Endothelial cell of umbilical vein (primary cell): ENCODE measurements around the gene TMEM41A. TPM values are rescaled to one million over a fixed set of nuclear protein-coding genes. Genes with fewer than 3 reads are reported as not detected.

Experiments used
- BruUV-seq: library from RNA; stranded (reverse); fragments of 400-500 nt; replicated peaks from 2 replicates; lab custom pipeline; 2021; lab: Mats Ljungman, UMichigan
- CTCF ChIA-PET: fragments of 300-600, 350-600 bp; sonication (Branson Sonifier 250); formaldehyde crosslinking; loops from one replicate; lab custom pipeline; 2021; ENCODE audit warnings: antibody characterized with exemption, inconsistent platforms; lab: Charles Lee
- POLR2A ChIA-PET: fragments of 300-600, 350-600 bp; sonication (Branson Sonifier 250); formaldehyde crosslinking; loops from one replicate; lab custom pipeline; 2021; ENCODE audit warnings: antibody characterized with exemption, inconsistent platforms; lab: Charles Lee
- DNase-seq: peaks from one replicate; pipeline ENCODE4 v3.0.0-alpha.2; 2011; ENCODE audit warnings: low read depth, low spot score
- FAIRE-seq: peaks from 2 replicates; lab custom pipeline; 2011; peaks lifted over from hg19 to GRCh38; lab: Jason Lieb, UNC
- H2AFZ ChIP-seq: 2 replicates; pipeline ENCODE4 v1.6.0; 2012; ENCODE audit warnings: low read depth, low read length, control low read depth, inconsistent platforms
- H3K27ac ChIP-seq: 2 replicates; pipeline ENCODE4 v1.5.1; 2011; ENCODE audit warnings: low read depth, mild to moderate bottlenecking, control low read depth, low read length, moderate library complexity; ENCODE audit not compliant: insufficient read depth
- H3K27me3 ChIP-seq, 2 experiments: 2 replicates each; pipeline versions ENCODE4 v1.6.0 to v1.6.1; 2011; ENCODE audit warnings: low read length in 2 of 2, mixed read lengths in 1 of 2; ENCODE audit not compliant: control insufficient read depth in 2 of 2, insufficient read depth in 2 of 2
- H3K36me3 ChIP-seq, 2 experiments: 2 replicates in 1 of 2; 3 replicates in 1 of 2; pipeline ENCODE4 v1.5.1; 2011; ENCODE audit warnings: low read length in 2 of 2, mild to moderate bottlenecking in 1 of 2, moderate library complexity in 1 of 2; ENCODE audit not compliant: control insufficient read depth in 2 of 2, insufficient read depth in 2 of 2; ENCODE audit errors: extremely low read depth in 1 of 2
- H3K4me1 ChIP-seq: 3 replicates; pipeline ENCODE4 v1.5.1; 2011; ENCODE audit warnings: mild to moderate bottlenecking, low read length; ENCODE audit not compliant: control insufficient read depth, insufficient read depth; ENCODE audit errors: extremely low read depth
- H3K4me2 ChIP-seq: 2 replicates; pipeline ENCODE4 v1.6.1; 2011; ENCODE audit warnings: low read length, control low read depth, mixed read lengths; ENCODE audit not compliant: insufficient read depth
- H3K4me3 ChIP-seq, 3 experiments: fragments of 200-600 bp in 1 of 3; sonication (generic), shearing (Covaris generic) in 1 of 3; replicated peaks in 1 of 3; 2 replicates each; pipeline ENCODE4 v1.5.1; 2011 to 2016; ENCODE audit warnings: control low read depth in 3 of 3, low read length in 3 of 3, mild to moderate bottlenecking in 2 of 3, inconsistent platforms in 1 of 3, low read depth in 1 of 3, moderate library complexity in 1 of 3; ENCODE audit not compliant: insufficient read depth in 1 of 3
- H3K79me2 ChIP-seq: 2 replicates; pipeline ENCODE4 v1.6.0; 2012; ENCODE audit warnings: low read length, inconsistent platforms; ENCODE audit not compliant: control insufficient read depth, insufficient read depth
- H3K9ac ChIP-seq: replicated peaks from 2 replicates; pipeline ENCODE3; 2011; ENCODE audit warnings: low read length, control low read depth; ENCODE audit not compliant: insufficient read depth; ENCODE audit errors: extremely low read depth
- H3K9me1 ChIP-seq: replicated peaks from 3 replicates; pipeline ENCODE4 v1.6.0; 2011; ENCODE audit warnings: mild to moderate bottlenecking, low read length; ENCODE audit not compliant: control insufficient read depth, insufficient read depth; ENCODE audit errors: extremely low read depth
- H3K9me3 ChIP-seq: replicated peaks from 2 replicates; pipeline ENCODE4 v1.5.1; 2012; ENCODE audit warnings: low read length, inconsistent platforms; ENCODE audit not compliant: control insufficient read depth, insufficient read depth
- H4K20me1 ChIP-seq: replicated peaks from 2 replicates; pipeline ENCODE3; 2011; ENCODE audit warnings: mild to moderate bottlenecking, low read length; ENCODE audit not compliant: control insufficient read depth, insufficient read depth; ENCODE audit errors: extremely low read depth
- CTCF ChIP-seq, 2 donors: IDR thresholded peaks; 1 replicate in 1 of 2; 2 replicates in 1 of 2; pipeline ENCODE4 v1.5.1; 2011; ENCODE audit warnings: low read length in 2 of 2, mild to moderate bottlenecking in 2 of 2, moderate library complexity in 2 of 2, control low read depth in 1 of 2, inconsistent platforms in 1 of 2, low read depth in 1 of 2; ENCODE audit not compliant: insufficient read depth in 1 of 2; ENCODE audit errors: extremely low read depth in 1 of 2
- EZH2 ChIP-seq: IDR thresholded peaks from 2 replicates; pipeline ENCODE4 v1.6.1; 2012; ENCODE audit warnings: borderline replicate concordance, low read depth, mild to moderate bottlenecking, moderate library complexity, low read length, inconsistent platforms; ENCODE audit not compliant: severe bottlenecking
- FOS ChIP-seq: IDR thresholded peaks from 2 replicates; pipeline ENCODE4 v1.6.1; 2011; ENCODE audit warnings: mild to moderate bottlenecking, low read length, moderate library complexity, borderline replicate concordance; ENCODE audit not compliant: insufficient read depth
- GATA2 ChIP-seq: IDR thresholded peaks from 2 replicates; pipeline ENCODE4 v1.7.0; 2011; ENCODE audit warnings: low read depth, mild to moderate bottlenecking, moderate library complexity, mixed read lengths, low read length; ENCODE audit not compliant: insufficient read length, insufficient read depth
- JUN ChIP-seq: IDR thresholded peaks from 2 replicates; pipeline ENCODE4 v1.6.1; 2011; ENCODE audit warnings: borderline replicate concordance, low read depth; ENCODE audit not compliant: insufficient read length, insufficient read depth
- MAX ChIP-seq: IDR thresholded peaks from 2 replicates; pipeline ENCODE4 v1.6.1; 2011; ENCODE audit not compliant: insufficient read depth, insufficient read length
- MYC ChIP-seq: IDR thresholded peaks from one replicate; pipeline ENCODE4 v1.6.1; 2011; ENCODE audit warnings: mild to moderate bottlenecking, low read depth, low read length
- POLR2A ChIP-seq: IDR thresholded peaks from 2 replicates; pipeline ENCODE4 v1.6.1; 2012; ENCODE audit warnings: low read depth, mild to moderate bottlenecking, control low read depth, low read length
- POLR2AphosphoS5 ChIP-seq: IDR thresholded peaks from 2 replicates; pipeline ENCODE4 v1.6.1; 2012; ENCODE audit warnings: low read depth, mild to moderate bottlenecking, control low read depth, low read length, moderate library complexity; ENCODE audit not compliant: insufficient read depth
- dilution Hi-C: fragments of 300-500 bp; cut with MboI; formaldehyde crosslinking; loops from one replicate; pipeline ENCODE4 v1.15.0; 2019; ENCODE audit warnings: low sequenced_read_pairs; ENCODE audit not compliant: extremely low pct_ligation_motif_present
- intact Hi-C: fragments of 100-400 bp; cut with micrococcal nuclease; formaldehyde crosslinking; loops from one replicate; pipeline ENCODE4 v1.10.0; 2022
- polyA plus RNA-seq, 4 experiments: library from polyadenylated mRNA; depleted of rRNA in 3 of 4; stranded (reverse) in 3 of 4; unstranded in 1 of 4; fragments of >200 nt; gene quantifications; 2 replicates each; pipeline versions ENCODE4 v1.2.1 to v1.2.3, GENCODE V29; 2011 to 2012; ENCODE audit warnings: missing spikeins in 1 of 4
- total RNA-seq: library from RNA; stranded (reverse); gene quantifications from 2 replicates; pipeline ENCODE4 v1.2.3, GENCODE V29; 2021

The TMEM41A gene
- total and polyA plus RNA-seq, 2 donors (not counting 3 experiments of a cell fraction or from before 2014, with no cell fraction given), result 15.9 to 16.0 TPM

DNA sequence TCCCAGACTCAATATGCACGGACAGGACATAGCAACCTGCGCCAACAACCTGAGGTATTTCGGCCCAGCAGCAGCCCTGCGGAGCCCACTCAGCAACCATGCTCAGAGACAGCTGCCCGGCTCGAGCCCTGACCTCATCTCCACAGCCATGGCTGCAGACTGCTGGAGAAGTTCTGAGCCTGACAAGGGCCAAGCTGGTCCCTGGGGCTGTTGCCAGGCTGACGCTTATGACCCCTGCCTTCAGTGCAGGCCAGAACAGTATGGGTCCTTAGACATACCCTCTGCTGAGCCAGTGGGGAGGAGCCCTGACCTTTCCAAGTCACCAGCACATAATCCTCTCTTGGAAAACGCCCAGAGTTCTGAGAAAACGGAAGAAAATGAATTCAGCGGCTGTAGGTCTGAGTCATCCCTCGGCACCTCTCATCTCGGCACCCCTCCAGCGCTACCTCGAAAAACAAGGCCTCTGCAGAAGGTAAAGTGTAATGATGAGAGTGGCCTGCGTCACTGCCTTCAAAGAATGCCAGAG, 25.5 kb downstream of the TMEM41A start:
- H3K9me1 ChIP-seq, result no peaks in the 10 kb centered on the region
- no peaks in the 10 kb centered on the region for H3K27me3 ChIP-seq
- no peaks in the 10 kb centered on the region for H3K4me1 ChIP-seq
- H2AFZ ChIP-seq, result no peak overlapping the region
- H3K36me3 ChIP-seq, result no peaks in the 10 kb centered on the region
- FAIRE-seq (no peak), DNase-seq (no peak)
- no peak overlapping the region for H3K27ac ChIP-seq
- H3K79me2 ChIP-seq, result no peaks in the 10 kb centered on the region
- no peaks in the 10 kb centered on the region for H4K20me1 ChIP-seq
- no peaks in the 10 kb centered on the region for H3K9me3 ChIP-seq
- H3K4me3 ChIP-seq, result no peak overlapping the region
- dilution Hi-C loops, result no loop called here
- no peak overlapping the region for H3K9ac ChIP-seq
- H3K4me2 ChIP-seq, result no peak overlapping the region
- ChIA-PET CTCF (interaction anchor here (1.7 kb wide), 1 partner anchor 86 kb away, joined by 4 read pairs; no protein-coding TSS in a partner anchor), POLR2A (no interaction called here)
- TF ChIP-seq CTCF (IDR thresholded peaks at IDR 0.05; ENCODE audit: extremely low read depth in 1 of 2, insufficient read depth in 1 of 2, low read depth in 1 of 2, low read length in 2 of 2) (no peak), MAX (no peak), EZH2 (no peak), JUN (no peak), POLR2A (no peak), GATA2 (no peak), FOS (no peak), POLR2AphosphoS5 (no peak), MYC (no peak)
- BruUV-seq, result no TSS peak
- intact Hi-C loops, result no loop called here
